TTC549 (cell line): Measurements from ENCODE around the gene FSCN2.

Experiments
- FAIRE-seq: peaks from 2 replicates; lab custom pipeline; 2012; peaks lifted over from hg19 to GRCh38; lab: Jason Lieb, UNC

Gene FSCN2, protein sequence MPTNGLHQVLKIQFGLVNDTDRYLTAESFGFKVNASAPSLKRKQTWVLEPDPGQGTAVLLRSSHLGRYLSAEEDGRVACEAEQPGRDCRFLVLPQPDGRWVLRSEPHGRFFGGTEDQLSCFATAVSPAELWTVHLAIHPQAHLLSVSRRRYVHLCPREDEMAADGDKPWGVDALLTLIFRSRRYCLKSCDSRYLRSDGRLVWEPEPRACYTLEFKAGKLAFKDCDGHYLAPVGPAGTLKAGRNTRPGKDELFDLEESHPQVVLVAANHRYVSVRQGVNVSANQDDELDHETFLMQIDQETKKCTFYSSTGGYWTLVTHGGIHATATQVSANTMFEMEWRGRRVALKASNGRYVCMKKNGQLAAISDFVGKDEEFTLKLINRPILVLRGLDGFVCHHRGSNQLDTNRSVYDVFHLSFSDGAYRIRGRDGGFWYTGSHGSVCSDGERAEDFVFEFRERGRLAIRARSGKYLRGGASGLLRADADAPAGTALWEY

DNA sequence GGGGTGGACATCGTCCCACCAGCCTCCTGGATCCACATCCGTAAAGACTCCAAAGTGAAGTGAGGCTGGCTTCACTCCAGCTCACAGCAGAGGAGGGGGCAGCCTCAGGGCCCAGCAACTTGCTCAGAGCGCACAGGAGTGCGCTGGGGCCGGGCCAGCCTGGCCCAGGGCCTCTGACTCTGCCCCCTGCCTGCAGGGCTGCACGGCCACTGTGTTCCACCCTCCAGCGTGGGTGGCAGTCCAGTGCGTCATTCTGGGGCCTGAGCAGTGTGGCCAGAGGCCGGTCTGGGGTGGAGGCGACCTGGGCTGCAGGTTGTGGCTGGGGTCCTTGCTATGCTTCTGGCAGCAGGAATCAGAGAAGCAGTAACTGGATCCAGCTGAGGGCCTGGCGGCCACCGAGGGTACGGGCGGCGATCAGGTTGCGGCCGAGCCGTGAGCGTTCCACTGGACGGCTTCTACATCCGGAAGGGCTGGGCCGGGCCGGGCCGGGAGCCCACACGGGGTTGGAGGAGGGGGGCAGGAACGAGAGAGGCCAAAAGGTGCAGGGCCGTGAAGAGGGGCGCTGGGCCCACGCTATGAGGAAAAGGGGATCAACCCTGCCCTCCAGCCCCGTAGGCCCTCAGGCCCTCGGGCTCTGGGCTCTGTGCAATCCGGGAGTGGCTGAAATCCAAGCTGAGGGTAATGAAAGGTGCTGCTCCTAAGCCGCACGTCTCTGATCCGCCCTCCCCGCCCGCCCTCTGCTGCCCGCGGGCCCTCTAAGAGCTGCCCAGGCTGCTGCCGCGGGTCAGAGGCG lies at the start of gene FSCN2:
Gene FSCN2, plus strand, starts transcription at position 787 of the 793 bp plus-strand sequence. CDS start 155 bp downstream, outside the sequence.
- FAIRE-seq = no peak

DNA sequence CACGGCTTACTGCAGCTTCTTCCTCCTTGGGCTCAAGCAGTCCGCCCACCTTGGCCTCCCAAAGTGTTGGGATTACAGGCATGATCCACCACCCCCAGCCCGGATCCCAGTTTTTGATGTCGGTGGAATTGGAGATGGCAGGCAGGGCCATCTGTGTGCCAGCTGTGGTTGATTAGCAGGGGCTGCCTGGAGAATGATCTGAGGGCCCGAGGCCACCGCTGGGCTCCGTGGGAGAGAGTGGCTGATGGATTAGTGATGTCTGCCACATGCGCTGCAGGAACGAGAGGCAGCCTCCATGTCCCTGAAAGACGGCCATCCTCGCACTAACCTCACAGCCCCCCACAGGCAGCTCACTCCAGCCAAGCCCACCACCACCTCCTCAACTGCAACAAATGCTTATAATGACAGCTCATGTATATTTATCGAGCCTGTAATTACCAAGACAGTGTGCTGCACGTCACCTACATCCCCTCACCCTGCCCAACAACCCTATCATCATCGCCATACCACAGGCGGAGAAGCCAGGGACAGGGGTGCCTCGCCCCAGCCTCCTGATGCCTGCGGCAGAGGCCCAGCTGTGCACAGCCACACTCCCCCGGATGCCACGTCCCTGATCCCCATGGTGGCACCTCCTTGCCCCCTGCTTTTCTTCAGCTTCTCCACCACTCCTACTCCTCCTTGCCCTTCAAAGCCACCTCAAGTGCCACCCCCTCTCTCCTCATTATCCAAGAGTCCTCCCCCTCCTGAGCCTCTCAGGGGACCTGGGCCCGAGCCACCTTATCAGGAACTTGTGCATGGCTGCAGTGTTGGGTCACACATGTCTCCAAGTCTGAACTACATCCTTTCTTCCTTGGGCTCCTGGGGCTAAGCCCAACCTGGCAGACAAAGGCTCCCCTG lies 48.8 kb upstream of the FSCN2 start:
- FAIRE-seq = no peak

DNA sequence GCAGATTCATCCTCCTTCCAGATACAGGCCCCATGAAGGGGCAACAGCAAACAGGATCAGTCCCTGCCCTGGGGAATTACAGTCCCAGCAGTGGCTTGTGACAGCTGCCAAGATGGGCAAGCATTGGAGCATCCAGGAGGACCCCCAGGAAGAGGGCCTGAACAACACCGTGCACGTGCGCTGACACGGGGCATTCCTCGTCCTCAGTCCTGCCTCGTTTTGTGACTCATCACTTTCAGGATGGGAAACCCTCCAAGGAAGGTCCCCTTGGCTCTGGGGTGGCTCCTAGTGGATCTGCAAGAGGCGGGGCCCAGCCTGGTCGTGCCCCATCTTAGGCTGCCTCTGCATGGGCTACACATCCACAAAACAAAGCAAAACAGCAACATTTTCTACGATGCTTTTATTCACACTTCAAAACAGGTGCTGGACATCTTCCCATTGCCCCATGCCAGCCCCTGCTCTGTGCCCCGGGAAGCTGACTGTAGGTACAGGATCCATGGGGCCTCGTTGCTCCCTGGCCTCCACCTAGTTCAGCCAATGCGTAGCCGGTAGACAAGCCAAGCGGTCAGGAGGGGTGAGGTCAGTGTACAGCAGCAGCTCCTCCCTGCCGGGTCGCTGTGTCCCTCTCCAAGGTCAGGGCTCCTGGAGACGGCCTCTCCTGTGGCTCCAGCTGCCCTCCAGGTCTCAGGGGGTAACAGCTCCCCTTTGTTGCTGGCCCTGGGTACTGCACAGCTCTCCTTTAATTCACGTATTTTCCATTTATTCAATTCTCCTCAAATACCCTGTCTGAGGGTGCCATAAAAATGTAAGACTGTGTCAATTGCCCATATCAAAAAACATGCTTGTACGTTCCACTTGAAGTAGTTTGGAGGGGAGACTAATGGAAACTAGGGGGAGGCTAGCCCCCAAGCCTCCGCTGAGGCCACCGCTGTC lies 47.8 kb upstream of the FSCN2 start:
- FAIRE-seq = no peak

DNA sequence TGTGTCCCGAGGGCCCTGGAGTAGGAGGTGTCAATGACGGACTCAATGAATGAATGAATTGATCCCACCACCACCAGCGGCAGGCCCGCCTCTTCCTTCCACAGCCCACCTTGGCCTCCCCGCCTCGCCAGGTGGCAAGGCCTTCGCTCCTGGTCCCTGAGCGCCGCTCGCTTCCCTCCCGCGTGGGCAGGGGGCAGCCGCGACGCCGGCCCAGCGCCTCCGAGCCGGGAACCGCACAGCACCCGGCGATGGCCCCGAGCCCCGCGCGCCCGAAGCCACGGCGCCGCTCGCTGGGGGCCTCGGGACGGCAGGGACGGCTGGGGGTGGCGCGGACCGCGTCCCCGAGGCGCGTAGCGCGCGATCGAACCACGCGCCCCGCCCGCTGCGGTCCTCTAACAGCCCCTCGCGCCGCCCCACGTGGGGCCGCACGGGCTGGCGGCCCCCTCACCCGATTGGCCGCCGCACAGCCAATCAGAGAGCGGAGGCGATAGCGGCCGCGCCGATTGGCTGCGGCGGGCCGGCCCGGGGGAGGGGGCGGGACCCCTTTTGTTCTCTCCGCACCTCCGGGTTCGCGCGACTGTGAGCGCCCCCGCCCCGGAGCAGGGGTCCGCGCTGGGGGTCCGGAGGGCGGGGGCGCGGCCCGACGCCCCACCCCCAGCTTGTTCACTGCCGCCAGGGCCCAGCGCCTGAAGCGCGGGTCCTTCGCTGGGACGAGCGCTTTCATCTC lies 46.9 kb upstream of the FSCN2 start:
- no peak for FAIRE-seq

DNA sequence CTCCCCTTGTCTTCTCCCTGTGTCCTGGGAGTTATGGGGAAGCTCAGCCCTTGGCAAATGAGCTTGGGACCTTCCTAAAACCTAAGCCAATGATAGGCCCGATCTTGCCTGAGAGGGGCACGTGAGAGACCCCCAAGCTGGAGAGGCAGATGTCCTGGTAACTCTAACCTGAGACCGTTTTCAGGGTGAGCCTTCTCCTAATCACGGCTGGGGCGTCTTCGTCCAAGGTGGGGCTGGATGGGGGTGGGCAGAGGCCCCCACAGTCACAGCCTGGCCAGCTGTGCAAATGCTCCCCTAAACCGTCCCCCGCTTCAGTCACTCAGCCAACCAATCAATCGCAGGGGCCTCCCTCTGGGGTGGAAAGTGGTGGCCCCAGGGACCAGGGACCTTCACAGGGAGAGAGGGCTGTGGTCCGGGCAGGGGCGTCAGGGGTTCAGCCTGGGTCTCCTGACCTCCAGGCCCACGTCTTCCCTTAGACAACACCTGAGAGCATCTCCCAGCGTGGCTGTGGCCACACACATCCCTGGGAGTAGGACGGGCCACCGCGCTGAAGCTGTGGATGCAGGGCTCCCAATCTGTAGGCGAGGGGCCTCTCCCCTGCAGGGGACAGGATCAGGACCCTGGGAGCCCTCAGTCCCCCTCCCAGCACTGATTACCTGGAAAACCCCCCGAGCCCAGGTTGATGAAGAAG lies 46.2 kb upstream of the FSCN2 start:
- no peak for FAIRE-seq

DNA sequence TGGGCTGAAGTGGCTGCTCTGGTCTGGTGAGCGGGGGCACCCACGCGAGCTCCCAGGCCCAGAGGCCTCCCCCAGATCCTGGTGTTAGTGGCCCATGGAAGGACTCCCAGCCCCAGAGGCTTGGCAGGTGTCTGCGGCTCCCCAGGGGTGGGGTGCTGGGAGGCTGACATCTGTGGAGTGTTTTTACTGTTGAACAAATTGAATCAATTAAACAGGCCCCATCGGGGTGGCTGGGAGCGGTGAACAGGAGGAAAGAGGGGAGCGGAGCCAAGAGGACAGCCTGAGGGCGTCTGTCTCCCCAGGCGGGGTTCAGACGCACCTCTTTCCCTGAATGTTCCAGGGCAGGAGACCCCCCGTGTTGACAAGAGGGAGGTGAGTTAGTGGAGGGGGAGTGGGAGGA lies 45.5 kb upstream of the FSCN2 start:
- no peak for FAIRE-seq

DNA sequence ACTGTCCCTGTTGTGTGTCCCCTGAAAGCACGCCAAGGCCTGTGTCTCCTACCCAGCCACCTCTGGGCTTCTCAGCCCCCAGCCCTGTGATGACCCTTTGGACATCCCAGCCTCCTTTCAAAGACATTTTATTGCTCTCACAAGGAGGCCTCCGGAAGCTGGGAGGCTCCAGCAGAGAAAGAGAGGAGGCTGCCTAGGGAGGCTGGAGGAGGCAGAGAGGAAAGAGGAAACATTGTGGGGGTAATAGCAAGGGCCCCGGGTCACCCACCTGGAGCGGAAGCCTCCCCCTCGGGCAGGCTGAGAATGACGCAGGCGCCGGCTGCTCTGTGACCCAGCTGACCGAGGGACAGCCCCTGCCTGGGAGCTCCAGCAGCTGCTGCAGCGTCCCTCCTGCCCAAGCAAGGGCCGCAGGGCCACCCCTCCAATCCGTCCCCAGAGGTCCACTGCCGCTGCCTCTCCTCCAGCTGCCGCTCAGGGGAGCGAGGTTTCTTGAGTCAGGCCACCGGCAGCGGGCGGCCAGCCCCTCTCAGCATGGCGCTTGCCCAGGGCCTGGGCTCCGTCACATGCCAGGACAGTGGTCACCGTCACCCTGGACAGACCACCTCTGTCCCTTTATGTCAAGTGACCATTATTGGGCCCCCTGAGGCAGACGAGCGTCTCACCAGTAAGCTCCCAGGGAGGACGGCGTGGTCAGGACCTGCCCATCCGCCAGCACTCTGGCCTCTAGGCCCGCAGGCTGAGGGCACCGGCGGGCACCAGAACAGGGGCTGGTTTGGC lies 44.9 kb upstream of the FSCN2 start:
- FAIRE-seq = no peak

DNA sequence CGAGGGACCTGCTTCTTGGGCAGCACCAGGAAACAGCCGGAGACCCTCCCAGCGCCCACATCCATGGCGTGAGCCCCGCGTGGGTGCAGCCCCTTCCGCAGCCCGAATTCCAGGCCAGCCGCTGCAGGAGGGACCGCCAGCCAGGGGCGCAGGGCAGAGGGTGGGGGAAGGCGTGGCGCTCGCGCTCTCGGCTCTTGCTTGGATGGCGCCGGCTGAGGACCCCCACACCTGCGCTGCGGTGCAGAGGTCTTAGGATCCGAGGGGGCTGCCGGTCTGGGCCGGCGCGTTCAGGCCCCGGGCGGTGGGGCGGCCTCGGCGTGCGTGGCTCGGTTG lies 44.3 kb upstream of the FSCN2 start:
- FAIRE-seq = no peak

DNA sequence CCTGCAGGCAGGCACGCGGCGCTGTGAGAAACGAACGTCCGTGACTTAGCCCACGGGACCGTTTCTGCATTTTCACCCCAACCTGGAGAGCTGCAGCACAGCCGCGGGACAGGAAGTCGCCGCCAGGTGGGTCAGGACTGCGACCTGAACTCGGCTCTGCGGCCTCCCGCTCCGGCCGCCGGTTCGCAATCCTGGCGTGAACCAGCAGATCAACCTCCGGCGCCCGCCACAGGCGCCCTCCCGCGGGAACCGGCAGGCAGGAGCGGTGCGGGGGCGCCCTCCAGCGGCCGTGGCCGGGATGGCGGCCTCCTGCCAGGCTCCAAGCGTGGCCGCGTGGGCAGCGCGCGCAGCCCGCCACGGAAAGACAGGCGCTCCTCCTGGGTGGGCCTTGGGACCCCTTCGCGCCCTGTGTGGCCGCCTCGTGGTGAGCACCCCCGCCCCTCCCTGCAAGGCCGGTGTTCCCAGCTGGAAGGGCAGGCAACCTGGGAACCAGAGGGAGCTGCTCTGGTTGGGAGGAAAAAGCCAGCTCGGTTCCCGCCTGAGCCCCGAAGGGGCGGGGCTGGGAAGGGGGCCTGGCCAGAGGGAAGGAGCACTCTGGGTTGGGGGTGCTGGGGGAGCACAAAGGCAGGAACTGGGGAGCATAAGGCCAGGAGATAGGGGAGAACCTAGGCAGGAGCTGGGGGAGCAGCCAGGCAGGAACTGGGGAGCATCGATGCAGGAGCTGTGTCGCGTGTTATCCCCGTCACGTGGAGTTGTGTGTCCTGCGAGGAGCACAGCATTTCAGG lies 43.8 kb upstream of the FSCN2 start:
- FAIRE-seq = no peak

DNA sequence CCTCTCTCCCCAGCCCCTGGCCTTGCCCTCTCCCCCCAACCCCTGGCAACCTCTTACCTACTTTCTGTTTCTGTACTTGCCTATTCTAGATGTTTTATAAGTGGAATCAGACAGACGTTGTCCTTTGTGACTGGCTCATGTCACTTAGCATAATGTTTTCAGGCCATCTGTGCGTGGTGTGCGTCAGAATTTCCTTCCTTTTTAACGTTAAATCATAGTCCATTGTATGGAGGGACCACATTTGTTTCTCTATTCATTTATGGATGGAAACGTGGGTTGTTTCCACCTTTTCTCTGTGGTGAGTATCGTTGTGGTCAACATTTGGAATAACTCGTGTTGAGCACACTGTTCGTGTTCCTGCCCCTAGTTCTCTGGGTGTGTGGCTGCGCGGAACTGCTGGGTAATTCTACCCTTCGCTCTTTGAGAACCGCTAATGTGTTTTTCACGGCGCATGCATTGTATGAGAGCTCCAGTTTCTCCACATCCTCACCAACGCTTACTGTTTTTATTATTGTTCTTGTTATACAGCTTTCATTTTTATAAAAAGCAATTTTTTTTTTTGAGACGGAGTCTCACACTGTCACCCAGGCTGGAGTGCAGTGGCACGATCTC lies 41.9 kb upstream of the FSCN2 start:
- FAIRE-seq = no peak

DNA sequence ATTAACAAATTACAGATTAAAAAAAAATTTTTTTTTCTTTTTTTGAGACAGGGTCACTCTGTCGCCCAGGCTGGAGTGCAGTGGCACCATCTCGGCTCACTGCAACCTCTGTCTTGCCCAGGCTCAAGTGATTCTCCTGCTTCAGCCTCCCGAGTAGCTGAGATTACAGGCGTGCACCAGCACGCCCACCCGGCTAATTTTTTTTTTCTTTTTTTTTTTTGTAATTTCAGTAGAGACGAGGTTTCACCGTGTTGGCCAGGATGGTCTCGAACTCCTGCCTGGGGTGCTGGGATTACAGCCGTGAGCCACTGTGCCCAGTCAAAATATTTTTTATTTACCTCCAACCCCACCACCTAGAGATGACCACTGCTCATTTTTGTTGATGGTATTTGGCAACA lies 41.1 kb upstream of the FSCN2 start:
- FAIRE-seq = no peak

DNA sequence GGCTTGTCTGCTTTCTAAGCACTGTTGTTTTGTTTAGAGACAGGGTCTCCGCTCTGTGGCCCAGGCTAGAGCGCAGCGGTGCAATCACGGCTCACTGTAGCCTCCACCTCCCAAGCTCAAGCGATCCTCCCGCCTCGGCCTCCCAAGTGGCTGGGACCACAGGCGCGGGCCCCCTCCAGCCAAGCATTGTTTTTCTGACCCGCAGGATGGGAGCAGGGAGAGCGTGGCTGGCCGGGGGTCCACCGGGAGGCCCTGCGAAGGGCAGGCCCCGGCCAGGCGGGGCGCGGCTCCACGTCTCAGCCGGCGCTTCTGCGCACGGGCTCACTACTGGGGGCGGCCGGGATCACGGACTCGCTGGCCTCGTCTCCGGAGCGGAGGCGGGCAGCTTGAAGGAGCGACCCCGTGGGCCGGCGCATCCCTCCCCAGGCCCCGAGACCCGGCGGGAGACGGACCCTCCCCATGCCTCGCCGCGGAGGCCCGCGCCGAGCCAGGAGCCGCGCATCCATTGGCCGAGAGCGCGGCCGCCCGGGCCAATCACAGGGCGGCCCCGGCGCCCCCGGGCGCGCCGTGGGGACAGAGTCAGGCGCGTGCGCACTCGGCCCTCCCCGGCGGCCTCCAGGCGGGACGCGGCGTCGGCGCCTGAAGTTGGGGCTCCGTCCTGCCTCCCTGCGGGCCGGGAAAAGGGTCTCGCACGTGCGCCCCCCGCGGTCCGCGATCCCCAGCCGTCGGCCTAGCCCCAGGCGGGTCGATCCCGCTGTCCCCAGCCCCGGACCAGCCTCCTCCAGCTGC lies 40.5 kb upstream of the FSCN2 start:
- FAIRE-seq = no peak

DNA sequence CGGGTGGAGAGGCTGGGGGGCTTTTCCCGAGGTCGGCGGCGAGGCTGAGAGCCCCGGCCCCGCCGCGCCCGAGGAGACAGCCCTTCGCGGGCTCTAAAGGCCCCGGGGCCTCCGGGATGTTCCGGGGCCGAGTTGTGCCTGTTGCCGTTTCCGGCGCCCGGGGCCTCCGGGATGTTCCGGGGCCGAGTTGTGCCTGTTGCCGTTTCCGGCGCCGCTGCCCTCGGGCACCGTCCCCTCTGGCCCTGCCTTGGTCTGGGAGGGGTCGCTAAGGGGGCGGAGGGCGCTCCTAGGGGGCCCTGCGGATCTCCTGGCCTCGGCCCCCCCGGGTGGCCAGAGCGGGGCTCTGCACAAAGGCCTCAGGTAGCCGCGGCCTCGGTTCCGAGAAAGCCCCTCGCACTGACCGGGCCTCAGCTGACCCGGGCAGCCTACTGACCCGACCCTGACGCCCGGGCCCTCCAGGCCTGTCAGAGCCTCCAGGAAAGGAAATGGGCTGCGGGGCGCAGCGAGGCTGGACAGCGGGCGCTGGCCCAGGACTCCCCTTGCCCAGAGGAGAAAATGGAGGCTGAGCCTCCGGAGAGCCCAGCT lies 39.8 kb upstream of the FSCN2 start:
- FAIRE-seq = no peak

DNA sequence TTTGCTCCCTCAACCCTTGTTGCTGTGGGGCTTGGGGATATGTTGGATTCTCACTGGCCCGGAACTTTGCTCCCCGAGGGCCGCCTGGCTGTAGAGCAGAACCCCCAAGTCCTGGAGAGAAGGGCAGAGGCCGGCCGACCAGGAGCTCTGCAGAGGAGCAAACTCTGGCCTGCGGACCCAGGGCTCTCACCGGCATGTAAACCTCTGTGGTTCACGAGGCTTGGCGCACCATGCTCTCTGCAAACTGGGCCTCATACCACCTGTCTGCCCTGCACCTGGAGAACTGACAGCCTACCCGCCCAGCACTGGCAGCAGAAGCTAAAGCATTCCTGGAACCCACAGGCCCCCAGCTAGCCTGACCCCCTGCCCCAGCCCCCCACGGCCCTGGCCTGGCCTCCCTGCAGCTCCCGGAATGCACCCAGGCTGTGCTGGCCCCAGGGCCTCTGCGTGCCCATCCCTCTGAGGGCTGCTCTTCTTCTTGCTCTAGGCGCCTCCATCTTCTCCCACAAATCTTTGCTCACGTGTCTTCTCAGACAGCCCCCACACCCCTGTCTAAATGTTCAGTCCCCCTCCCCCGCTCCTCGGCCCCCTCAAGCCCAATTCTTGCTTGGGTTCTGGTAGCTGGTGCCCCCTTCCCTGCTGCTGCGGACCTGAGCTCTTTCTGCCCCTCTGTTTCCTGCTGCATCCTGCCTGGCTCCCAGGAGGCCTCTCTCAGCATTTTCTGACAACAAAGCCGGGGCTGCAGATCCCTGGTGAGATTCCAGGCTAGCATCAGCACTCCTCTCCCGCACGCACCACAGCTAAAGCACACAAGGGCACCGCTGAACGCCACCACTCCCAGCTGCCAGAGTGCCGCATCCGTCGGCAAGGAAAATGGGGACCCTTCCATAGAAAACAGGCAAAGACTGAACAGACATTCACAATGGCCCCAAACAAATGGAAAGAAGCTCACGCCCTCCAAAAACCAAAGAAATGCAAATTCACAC lies 38.9 kb upstream of the FSCN2 start:
- no peak for FAIRE-seq
